GM21381 (cell line): ENCODE data around the gene PSENEN.

Experiments
- ATAC-seq: cut with Tn5 transposase; IDR thresholded peaks from one replicate; pipeline ENCODE4 v1.9.1; 2021; ENCODE audit warnings: mild to moderate bottlenecking, moderate library complexity; ENCODE audit not compliant: unreplicated experiment

Gene PSENEN

GRCh38 chr19:35750167-35750566, 4.7 kb downstream of the PSENEN start:
- ATAC-seq, result no peak

GRCh38 chr19:35751839-35752745, 6.6 kb downstream of the PSENEN start:
- no peak for ATAC-seq

GRCh38 chr19:35752746-35753350, 7.4 kb downstream of the PSENEN start:
- ATAC-seq, result no peak

- no peak for ATAC-seq
Observed at GRCh38 chr19:35753634-35754369, 8.4 kb downstream of the PSENEN start.

GRCh38 chr19:35754370-35755130, 9.1 kb downstream of the PSENEN start:
- no peak for ATAC-seq

- ATAC-seq, result no peak
Observed at GRCh38 chr19:35755131-35755549, 9.7 kb downstream of the PSENEN start.

- ATAC-seq, result no peak
Observed at GRCh38 chr19:35755550-35756376, 10.3 kb downstream of the PSENEN start.

- no peak for ATAC-seq
Observed at GRCh38 chr19:35756377-35757230, 11.2 kb downstream of the PSENEN start, which contains the start of gene HSPB6. Gene HSPB6, minus strand, starts transcription at chr19:35757029. Its CDS starts 21 bp downstream, at chr19:35757008.

GRCh38 chr19:35757231-35757748, 11.8 kb downstream of the PSENEN start:
- ATAC-seq, result no peak

GRCh38 chr19:35757749-35758608, 12.5 kb downstream of the PSENEN start, which contains the start of gene PROSER3:
Gene PROSER3, plus strand, starts transcription at chr19:35758176. Its CDS starts 40 bp downstream, at chr19:35758216.
- peak; percentile 91 for ATAC-seq

- ATAC-seq, result no peak
Observed at GRCh38 chr19:35759697-35760096, 14.2 kb downstream of the PSENEN start.

GRCh38 chr19:35760711-35761349, 15.4 kb downstream of the PSENEN start:
- ATAC-seq, result no peak

GRCh38 chr19:35764432-35765315, 19.2 kb downstream of the PSENEN start:
- ATAC-seq, result no peak

- ATAC-seq, result no peak
Observed at GRCh38 chr19:35766571-35767104, 21.2 kb downstream of the PSENEN start.

GRCh38 chr19:35767288-35768081, 22.0 kb downstream of the PSENEN start:
- ATAC-seq, result no peak
